Vagina (tissue), 2 donors: ENCODE measurements around the gene ACRBP.

Experiments
- CTCF ChIP-seq, 3 experiments: fragments of 450-650 bp in 2 of 3; fragments of 200-600 bp in 1 of 3; sonication (generic) in 1 of 3; IDR thresholded peaks; one replicate each; pipeline ENCODE4 v1.5.1; 2017 to 2019; ENCODE audit warnings: antibody characterized with exemption in 3 of 3, mild to moderate bottlenecking in 2 of 3, moderate library complexity in 2 of 3
- POLR2A ChIP-seq, 2 donors: fragments of 450-650 bp; IDR thresholded peaks; one replicate each; pipeline ENCODE4 v1.6.1; 2017; ENCODE audit warnings: antibody characterized with exemption in 2 of 2, mild to moderate bottlenecking in 2 of 2, moderate library complexity in 2 of 2
- POLR2AphosphoS5 ChIP-seq, 2 donors: sonication (generic); formaldehyde crosslinking; IDR thresholded peaks; one replicate each; pipeline ENCODE4 v1.9.0; 2017; ENCODE audit warnings: antibody characterized with exemption in 2 of 2, mild to moderate bottlenecking in 2 of 2, low read depth in 1 of 2; ENCODE audit not compliant: insufficient read depth in 1 of 2

DNA sequence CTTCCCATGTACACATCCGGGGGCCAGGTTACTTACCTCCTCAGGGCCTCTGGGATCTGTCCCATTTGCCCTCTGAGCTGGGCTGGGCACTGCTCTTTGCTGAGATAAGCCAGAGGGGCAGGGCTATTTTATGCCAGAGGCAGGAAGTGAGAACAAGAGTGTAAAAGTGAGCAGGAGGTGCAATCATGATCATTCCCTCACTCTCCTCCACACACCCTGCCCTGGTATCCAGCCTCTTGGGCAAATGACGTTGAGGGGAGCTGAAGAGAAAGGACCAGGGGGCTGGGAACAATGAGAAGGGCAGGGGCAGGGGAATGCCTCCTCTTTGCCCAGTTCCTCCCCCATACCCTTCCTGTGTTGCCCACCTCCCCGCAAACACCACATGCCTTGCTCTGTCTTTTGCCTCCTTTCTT lies 15.7 kb downstream of the ACRBP start:
- TF ChIP-seq POLR2AphosphoS5 (IDR thresholded peaks at IDR 0.05; ENCODE audit: insufficient read depth in 1 of 2, low read depth in 1 of 2) (no peak), CTCF (IDR thresholded peaks at IDR 0.05) (no peak), POLR2A (IDR thresholded peaks at IDR 0.05) (no peak)
